HG03139 (cell line): Measurements from ENCODE around the gene CMBL.
"Not testable (repeated sequence)": the region's sequence is repeated elsewhere in the genome, so short reads cannot be mapped to it uniquely, and the experiment has no call there.

Experiments
- ATAC-seq: cut with Tn5 transposase; IDR thresholded peaks from one replicate; pipeline ENCODE4 v1.9.1; 2021; ENCODE audit not compliant: unreplicated experiment

The CMBL gene

DNA sequence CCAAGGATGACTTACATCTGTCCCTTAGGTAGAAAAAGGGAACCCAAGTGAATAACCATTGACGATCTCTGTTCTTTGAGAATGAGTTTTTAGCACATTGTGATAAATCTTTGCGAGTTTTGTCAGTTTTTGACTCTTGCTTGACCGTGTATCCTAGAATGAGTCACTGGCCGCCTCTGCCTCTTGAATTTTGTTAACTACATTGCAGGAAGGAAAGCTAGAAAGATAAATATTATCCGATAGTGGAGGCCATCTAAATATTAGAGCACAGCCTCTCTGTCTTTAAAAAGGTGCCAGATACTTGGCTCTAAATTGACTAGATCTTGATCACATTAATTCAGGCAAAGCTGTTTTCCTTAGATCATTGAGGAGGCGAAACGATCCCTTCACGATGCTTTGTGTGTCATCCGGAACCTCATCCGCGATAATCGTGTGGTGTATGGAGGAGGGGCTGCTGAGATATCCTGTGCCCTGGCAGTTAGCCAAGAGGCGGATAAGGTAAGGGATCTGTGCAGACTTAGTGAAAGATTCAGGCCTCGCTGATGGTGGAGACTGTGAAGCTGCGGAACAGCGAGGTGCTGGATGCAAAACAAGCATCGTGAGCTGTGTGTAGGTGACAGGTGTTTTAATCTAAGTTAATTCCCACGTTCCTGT is 45.5 kb downstream of the CMBL start:
- no peak for ATAC-seq

DNA sequence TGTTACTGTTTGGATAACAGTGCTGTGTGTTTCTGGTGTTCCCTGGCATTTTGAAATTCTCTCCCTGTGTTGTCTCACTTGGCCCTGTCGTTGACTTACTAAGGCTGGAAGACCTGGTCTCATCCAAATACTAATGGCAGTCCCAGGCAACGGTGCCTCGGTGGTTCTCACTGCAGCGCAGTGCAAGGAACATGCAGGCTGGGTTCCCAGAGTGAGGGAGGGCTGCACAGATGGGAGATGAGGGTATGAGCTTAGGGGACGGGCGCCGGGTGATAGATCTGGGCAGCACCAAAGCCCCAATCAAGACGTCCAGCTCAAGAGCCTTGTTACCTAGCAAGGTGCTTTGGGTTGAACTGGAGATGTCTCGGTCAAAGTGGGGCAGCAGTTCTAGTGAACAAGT is 46.6 kb downstream of the CMBL start:
- ATAC-seq, result no peak

DNA sequence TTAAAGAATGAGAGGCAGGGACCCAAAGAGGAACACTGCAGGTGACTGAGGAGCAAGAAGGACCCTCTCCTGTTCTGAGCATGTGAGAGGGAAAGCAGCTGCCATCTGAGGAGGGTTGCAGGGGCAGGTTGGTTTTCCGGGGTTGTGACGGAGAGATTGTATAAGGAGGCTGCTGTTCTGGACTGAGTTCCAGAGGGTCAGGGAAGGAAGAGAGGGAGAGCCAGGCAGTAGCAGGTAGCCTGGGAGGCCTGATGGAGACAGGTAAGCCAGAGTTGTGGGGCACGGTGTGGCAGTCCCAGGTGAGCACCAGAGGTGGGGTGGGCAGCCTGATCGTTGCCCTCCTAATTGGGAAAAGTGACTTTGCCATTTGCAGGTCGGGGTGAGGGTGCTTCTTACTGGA is 47.8 kb downstream of the CMBL start:
- no peak for ATAC-seq

DNA sequence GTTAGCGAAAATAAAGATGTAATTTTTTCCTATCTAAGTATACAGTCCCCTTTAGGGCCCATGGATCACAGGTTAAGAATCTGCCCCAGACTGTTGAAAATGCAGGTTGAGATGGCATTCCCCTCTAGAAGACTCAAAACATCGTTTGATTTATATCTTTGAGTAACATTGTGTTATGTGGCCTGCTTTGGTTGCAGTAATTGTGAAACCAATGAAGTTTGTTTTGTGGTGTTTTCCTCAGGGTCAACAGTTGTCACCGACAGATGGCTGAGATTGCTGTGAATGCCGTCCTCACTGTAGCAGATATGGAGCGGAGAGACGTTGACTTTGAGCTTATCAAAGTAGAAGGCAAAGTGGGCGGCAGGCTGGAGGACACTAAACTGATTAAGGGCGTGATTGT is 49.8 kb downstream of the CMBL start:
- no peak for ATAC-seq

DNA sequence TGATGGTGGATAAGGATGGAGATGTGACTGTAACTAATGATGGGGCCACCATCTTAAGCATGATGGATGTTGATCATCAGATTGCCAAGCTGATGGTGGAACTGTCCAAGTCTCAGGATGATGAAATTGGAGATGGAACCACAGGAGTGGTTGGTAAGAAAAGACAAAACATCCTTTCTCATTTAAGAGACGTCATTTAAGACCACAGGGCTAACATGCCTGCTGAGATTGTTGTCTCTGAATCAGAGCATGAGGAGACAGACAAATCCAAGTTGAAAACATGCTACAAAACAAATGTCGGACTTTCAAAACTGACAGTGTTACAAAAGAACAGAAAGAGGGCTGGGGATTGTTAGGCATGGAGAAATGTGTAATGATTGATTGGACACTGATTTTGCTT is 53.0 kb downstream of the CMBL start:
- ATAC-seq, result no peak

DNA sequence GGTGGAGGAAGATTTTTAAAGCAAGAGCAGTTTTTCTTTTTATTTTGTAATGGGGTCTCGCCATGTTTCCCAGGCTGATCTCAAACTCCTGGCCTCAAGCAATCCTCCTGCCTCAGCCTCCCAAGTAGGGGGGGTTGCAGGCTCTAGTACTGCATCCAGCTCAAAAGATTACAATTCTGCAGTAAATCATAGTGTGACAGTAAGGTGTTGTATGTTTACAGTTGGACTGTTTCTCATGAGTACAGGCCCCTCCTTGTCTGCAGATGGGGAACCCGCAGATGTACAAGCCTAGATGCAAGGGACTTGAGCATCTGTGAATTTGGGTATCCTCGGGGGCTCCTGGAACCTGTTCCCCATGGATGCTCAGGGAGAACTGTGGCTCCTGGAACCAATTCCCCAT is 54.3 kb downstream of the CMBL start:
- ATAC-seq, result no peak

DNA sequence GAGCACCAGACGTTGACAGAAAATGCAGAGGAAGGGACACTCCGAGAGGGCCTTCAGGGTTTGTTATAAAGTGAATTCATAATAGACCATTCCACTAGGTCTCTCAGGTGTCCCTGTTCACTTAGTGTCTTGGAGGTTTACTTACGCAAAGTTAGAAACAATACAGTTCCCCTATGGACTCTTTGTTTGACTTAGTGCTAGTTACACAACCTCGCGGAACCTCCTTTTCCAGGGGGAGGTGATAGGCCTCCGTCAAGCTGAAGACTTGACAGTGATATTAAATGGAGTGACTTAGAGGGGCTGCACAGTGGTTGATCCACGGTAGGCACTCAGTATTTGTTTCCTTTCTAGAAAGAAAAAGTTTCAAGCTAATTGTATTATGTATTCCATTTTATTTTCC is 56.3 kb downstream of the CMBL start:
- no peak for ATAC-seq

DNA sequence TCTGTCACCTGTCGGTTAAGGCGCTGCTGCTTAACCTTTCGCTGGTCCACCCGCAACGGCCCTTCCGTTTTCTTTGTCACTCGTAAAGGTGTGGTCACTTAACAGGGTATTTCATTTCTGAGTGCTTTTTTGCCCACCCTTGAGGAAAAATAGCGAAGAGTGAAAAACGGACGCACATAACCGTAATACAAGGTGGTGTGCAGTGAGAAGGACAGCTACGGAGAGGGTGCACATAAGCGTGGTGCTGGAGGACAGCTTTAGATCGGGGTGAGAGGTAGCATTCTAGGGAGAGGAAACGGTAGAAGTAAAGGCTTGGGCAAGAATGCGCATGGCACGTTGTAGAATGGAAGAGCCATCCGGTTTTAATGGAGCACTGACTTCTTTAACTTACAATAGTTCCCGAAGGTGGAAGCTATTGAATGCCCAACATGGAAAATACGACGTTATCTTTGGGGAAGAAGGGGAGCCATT is 56.9 kb downstream of the CMBL start:
- peak; percentile 12 for ATAC-seq

DNA sequence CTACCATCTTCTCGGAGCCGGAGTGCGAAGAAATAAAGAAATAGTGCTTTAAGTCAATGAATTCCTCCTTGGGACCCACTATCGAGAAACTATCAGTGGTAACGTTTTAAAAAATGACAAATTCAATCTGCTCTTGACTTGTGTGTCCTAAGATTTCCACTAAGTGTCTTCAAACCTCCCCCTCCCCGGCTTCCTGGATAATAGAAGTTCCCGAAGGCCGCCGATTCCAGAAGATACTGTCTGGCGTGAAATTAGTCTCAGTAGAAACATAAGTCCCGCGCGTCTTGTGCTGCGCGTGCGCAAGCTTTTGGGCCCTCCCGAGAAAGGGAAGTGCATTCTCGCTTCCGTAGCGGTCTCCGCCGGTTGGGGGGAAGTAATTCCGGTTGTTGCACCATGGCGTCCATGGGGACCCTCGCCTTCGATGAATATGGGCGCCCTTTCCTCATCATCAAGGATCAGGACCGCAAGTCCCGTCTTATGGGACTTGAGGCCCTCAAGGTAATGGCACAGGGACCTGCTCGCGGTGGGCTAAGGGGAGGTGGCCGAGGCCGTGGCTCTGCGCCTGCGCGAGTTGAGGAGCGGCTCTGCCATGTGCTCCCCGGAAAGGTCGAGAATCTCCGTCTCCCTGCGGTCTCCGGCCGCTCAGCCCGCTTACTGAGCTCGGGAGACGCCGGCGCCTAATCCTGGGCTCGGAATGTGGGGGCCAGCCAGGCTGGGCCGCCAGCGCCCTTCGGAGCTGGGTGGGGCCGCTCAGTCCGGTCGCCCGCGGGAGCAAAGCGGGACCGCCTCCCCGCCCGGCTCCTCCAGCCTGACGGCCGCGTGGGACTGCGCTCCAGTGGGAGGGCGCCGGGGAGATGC is 57.5 kb downstream of the CMBL start, which contains the start of gene CCT5:
TSS of gene CCT5 (plus strand) at position 333 of the 858 bp plus-strand sequence. CDS start at position 394, 61 bp downstream.
- ATAC-seq, result peak; percentile 69

DNA sequence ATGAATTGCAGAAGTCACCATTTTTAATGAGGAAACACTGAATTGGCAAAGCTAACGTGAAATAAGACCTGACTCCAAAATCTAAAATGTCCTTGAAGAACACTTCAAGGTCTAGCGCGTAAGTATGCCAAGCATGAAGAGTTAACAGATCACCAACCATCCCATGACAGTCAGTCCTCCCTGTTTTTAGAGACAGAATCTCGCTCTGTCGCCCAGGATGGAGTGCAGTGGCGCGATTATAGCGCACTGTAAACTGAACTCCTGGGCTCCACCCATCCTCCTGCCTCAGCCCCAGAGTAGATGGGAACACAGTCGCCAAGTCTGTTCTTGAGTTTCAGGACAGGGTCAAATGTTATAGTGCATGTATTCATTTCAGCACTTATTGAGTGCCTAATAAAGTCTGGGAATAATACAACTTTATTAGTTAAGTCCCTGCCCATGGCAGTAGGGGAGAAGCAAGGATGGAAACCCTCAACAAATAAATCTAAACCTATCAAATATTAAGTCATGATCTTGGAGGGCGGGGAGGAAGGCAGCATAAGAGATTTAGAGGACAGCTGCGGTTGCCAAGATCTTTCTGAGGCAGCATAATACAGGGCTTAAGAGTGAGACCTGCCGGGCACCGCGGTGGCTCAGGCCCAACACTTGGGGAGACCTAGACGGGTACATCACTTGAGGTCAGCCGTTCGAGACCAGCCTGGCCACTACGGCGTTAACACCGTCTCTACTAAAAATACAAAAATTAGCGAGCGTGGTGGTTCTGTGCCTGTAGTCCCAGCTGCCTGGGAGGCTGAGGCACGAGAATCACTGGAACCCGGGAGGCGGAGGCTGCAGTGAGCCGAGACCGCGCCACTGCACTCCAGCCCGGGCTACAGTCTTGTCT is 59.1 kb downstream of the CMBL start:
- no peak for ATAC-seq

DNA sequence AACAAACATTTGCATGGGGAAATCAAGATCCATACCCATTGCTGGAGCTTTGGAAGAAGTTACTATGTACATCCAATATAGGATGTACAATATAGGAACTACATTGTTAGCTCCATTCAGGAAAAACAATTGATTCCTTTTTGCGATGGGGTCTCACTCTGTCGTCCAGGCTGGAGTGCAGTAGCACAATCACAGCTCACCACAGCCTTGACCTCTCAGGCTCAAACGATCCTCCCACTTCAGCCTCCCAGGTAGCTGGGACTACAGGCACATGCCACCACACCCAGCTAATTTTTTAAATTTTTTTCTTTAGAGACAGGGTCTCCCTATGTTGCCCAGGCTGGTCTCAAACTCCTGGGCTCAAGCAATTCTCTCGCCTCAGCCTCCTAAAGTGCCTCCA is 60.5 kb downstream of the CMBL start:
- ATAC-seq, result not testable (repeated sequence)

DNA sequence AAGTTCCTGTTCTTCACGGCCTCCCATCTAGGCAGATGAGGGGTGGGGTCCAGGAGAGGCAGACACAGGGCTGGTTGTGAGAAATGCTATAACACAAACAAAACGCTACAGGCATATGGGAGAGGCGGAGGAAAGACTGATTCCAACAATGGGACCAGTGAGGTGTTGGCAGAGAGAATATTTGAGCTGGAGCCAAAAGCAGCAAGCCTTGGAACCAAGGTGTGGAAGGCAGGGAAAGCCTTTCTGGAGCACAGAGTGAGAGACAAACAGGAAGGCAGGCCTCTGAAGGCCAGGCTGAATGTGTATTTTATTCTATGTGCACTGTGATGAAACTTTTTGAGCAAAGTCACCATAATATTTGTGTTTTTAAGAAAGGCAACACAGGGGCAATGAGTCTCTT is 60.9 kb downstream of the CMBL start:
- ATAC-seq, result no peak

DNA sequence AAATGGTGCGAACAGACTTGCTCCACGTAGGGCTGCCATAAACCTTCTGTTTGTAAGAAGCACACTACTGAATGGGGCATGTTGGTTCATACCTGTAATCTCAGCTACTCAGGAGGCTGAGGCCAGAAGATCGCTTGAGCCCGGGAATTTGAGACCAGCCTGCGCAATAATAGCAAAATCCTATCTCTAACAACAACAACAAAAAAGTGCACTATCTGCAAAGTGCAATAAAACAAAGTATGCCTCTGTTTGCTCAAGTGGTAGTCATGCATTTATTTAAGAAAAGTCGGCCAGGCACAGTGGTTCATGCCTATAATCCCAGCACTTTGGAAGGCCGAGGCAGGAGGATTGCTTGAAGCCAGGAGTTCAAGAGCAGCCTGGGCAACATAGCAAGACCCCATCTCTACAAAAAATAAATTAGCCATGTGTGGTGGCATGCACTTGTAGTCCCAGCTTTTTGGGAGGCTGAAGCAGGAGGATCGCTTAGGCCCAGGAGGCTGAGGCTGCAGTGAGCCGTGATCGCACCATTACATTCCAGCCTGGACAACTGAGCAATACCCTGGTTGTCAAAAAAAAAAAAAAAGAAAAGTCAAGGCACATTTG is 63.3 kb downstream of the CMBL start:
- ATAC-seq, result no peak

DNA sequence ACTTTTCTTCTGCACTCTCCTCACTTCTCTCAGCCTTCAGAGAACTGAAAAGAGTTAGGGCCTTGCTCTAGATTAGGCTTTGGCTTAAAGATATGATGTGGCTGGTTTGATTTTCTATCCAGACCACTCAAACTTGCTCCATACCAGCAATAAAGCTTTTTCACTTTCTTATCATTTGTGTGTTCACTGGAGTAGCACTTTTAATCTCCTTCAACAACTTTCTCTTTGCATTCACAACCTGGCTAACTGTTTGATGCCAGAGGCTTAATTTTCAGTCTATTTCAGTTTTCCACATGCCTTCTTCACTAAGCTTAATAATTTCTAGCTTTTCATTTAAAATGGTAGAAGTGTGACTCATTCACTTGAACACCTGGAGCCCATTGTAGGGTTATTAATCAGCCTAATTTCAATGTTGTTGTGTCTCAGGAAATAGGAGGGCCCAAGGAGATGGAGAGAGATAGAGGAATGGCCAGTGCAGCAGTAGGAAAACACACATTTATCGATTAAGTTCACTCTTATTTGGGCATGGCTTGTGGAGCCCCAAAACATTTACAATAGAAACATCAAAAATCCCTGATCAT is 64.0 kb downstream of the CMBL start:
- peak; percentile 55 for ATAC-seq

DNA sequence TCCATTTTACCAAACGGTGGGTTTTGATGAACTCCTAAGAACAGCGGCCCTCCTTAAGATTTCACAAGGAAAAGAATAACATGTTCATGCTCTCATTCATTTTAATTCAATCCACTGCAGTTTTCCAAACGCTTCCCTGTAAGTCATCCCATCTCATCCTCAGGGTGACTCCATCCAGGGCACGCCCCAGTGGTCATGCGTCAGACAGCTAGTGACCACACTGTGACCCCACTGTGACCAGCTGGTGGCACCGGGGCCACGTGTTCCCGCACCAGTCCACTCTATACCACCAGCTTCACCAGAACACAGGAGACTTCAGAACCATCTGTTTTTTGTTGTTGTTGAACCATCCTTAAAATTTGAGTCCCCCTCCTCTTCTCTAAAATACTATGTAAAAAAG is 72.4 kb downstream of the CMBL start:
- no peak for ATAC-seq

DNA sequence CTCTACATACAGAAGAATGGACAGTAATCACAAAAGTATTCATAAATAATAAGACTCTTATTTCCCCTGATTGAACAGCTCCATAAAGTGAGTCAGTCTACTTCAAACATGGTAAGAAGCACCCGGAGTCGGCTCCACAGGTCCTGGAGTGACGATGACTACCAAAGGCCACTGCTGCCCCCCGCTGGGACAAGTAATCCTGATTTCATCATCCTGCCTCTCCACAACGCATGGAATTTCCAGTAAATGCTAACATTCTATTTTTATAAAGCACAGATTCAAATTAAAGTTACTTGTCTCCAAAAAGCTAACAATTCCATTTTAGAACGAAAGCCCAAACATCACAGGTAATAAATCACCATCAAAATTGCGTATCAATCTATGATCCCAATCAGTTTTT is 74.2 kb downstream of the CMBL start:
- no peak for ATAC-seq

DNA sequence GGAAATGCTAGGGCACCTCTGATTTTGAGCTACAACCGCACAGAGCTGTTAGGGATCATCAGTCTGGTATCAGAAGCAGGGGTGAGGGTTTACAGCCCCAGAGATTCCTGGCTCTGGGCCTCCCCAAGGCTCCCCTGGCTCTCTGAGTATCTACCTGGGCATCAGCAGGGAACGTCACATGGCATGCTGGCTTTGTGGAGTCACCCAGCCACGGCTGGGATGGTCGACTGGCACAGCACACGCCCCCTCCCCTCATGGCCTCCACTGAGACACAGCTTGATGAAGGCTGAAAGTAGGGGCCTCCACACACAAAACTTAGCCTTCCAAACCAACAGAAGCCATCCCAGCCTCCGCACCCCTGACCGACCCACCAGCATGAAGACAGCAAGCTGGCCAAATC is 74.7 kb downstream of the CMBL start:
- no peak for ATAC-seq

DNA sequence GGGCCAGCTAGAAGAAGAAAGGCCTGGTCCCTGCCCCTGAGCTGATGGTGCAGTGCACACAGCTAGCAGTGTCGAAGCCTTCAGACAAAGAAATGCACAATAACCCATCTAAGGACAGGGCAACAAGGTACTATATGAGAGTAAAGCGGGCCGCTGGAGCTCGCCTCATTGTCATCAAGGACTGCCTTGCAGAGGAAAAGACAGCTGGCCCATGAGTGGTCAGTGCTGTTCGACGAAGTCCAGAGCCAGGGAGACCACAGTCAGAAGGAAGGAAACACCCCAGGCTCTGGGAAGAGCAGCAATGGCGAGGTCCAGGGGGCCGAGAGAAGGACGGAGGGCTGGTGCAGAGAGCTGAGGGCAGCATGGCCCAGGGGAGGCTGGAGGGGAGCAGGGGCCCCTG is 75.3 kb downstream of the CMBL start:
- no peak for ATAC-seq

DNA sequence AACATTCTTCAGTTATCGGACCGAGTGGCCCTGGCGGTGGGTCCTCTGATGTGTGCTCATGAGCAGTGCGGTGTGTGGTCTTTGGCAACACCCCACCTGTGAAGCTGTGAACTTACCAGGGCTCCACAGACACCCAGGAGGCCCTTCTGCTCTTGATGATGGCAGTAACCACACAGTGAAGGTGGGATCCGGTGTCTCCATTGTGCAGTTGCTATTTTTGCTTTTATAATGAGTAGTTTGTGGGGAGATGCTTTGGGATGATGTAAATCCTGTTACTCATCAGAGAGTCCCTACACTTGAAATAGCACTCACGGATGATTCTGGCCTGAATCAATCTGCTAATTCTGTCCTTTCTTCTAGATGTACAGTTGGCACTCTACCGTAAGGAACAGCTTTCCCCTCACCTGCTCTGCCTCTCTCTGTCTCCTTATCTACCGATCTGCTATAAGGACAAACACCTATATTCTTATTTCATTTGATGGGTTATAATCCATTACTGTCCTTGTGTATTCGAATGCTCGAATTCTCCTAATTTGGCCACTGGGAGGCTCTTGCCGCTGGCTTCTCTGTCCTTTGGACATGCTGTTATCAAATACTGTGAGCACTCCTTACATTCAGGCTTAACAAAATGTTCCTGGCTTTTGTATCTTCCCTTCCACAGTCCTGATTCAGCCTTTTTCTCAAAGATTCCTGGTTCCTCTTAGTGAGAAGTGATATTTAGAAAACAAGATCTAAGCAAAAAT is 78.2 kb downstream of the CMBL start:
- no peak for ATAC-seq

DNA sequence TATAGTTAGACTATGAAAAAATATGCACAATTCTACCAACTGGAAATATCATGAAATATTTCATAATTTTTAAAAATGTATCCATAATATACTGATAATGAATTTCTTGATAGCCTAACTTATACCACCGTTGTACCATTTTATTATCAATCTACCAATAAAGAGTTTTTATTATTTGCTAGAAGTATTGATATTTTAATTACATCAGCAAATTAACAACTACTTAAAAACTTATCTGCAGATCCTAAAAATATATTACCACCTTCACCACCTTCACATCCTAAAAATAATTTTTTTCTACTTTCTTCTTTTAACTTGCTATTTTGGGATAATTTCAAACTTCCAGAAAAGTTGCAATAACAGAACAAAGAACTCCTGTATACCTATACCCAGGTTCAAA is 79.4 kb downstream of the CMBL start:
- ATAC-seq, result no peak
